OCI-M1 (cell line): ENCODE measurements around the gene DNAJC12.
A peak's percentile ranks its signal among the peaks of the same experiment; 100 is the strongest.
"Not testable (repeated sequence)": the region's sequence is repeated elsewhere in the genome, so short reads cannot be mapped to it uniquely, and the experiment has no call there.

ENCODE experiments used
- DNase-seq: peaks from one replicate; lab custom pipeline; 2025; lab: John Stamatoyannopoulos, UW

DNAJC12 gene

GRCh38 chr10:67839951-67840350, 2.0 kb upstream of the DNAJC12 start:
- no peak for DNase-seq

- not testable (repeated sequence) for DNase-seq
These were observed 1.5 kb upstream of the DNAJC12 start for GRCh38 chr10:67839511-67839910.

- DNase-seq = no peak
These were observed 1.0 kb downstream of the DNAJC12 start for GRCh38 chr10:67836972-67837371.

- DNase-seq = peak; percentile 70
These were observed 1.5 kb downstream of the DNAJC12 start for GRCh38 chr10:67836488-67836887.

DNA sequence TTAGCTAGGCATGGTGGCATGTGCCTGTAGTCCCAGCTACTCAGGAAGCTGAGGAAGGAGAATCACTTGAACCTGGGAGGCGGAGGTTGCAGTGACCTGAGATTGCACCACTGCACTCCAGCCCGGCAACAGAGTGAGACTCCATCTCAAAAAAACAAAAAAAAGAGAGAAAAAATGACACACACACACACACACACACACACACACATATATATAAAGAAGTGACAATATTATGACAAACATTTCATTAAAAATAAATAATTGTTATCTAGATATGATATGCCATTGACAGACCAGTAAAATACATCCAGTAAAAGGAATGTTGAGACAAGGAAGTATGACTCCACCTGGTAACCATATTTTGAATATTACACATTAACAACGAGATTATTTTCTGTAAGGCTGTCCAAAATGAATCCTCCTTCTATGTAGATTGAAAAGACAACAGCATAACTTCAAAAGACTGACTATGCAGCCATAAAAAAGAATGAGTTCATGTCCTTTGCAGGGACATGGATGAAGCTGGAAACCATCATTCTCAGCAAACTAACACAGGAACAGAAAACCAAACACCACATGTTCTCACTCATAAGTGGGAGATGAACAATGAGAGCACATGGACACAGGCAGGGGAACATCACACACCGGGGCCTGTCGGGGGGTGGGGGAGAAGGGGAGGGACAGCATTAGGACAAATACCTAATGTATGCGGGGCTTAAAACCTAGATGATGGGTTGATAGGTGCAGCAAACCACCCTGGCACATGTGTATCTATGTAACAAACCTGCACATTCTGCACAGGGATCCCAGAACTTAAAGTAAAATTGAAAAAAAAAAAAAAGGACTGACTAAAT, 2.2 kb downstream of the DNAJC12 start:
- DNase-seq = peak; percentile 57

DNA sequence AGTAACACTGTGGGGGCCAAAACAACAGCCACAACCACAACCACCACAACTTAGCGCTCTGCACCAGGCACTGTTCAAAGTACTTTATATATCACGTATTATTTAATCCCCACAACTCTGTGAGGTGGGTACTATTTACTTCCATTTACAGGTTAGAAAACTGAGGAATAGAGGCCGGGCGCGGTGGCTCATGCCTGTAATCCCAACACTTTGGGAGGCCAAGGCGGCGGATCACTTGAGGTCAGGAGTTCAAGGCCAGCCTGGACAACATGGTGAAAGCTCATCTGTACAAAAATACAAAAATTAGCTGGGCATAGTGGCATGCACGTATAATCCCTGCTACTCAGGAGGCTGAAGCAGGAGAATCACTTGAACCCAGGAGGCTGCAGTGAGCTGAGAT, 3.6 kb downstream of the DNAJC12 start:
- DNase-seq = no peak

GRCh38 chr10:67827811-67828210, 10.2 kb downstream of the DNAJC12 start:
- no peak for DNase-seq

- DNase-seq = no peak
These were observed 18.2 kb downstream of the DNAJC12 start for GRCh38 chr10:67819768-67820204.

- DNase-seq = no peak
These were observed 19.7 kb downstream of the DNAJC12 start for GRCh38 chr10:67818323-67818722.

- no peak for DNase-seq
These were observed 21.3 kb downstream of the DNAJC12 start for GRCh38 chr10:67816719-67817118.

DNA sequence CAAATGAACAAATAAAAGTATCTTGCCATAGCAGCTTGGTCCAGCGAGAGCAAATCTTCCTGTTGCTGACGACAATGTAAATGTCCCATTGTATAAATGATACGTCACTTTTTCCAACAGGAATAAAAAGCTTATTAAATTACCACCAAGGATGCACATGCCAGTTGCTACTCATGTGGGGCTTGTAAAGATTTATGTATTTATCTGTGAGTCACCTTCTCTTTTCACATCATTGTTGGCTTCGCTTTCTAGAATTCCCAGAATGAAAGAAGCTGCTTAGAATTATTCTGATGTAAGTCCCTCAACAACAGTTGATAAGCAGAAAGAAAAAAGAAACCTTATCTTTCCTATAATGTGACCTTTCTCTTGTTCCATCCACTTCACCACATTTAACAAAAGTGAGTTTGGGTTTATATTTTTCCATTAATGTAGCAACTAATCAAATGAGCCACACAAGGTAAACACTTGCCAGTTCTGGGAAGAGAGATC, 22.4 kb downstream of the DNAJC12 start:
- DNase-seq = peak; percentile 90

GRCh38 chr10:67812007-67812406, 26.0 kb downstream of the DNAJC12 start:
- DNase-seq = no peak

DNA sequence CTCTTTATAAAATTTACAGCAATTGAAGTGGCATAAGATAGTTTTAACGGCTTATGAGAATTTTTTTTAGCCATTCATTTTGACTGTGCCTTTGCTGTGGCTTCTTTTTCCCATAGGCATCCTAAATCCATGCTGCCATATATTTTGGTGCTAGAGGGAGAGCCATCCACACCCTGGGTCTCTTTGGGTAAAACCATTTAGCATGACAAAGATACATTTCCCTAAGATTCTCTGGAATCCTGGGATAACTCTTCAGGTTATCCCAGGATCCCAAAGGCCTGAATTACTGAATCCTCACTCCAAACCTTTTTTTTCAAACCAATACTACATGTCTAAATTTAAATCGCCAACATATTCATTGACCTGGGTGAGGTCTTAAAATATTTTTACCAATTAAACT, 28.9 kb downstream of the DNAJC12 start:
- no peak for DNase-seq

- DNase-seq = no peak
These were observed 29.3 kb downstream of the DNAJC12 start for GRCh38 chr10:67808704-67809103.

GRCh38 chr10:67807855-67808456, 30.0 kb downstream of the DNAJC12 start:
- no peak for DNase-seq

DNA sequence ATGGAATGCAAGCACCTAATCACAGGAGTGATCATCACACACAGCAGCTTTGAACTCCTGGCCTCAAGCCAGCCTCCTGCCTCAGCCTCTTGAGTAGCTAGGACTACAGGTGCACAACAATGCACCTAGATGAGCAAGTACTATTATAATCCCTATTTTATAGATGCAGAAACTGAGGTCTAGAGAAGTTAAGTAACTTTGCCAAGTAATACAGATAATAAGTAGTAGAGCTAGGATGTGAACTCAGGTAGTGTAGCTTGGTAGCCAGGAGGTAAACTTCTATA, 33.7 kb downstream of the DNAJC12 start:
- no peak for DNase-seq

GRCh38 chr10:67803588-67804394, 34.2 kb downstream of the DNAJC12 start:
- no peak for DNase-seq

- no peak for DNase-seq
These were observed 35.0 kb downstream of the DNAJC12 start for GRCh38 chr10:67802767-67803538.

- DNase-seq = no peak
These were observed 36.9 kb downstream of the DNAJC12 start for GRCh38 chr10:67801118-67801517.

DNA sequence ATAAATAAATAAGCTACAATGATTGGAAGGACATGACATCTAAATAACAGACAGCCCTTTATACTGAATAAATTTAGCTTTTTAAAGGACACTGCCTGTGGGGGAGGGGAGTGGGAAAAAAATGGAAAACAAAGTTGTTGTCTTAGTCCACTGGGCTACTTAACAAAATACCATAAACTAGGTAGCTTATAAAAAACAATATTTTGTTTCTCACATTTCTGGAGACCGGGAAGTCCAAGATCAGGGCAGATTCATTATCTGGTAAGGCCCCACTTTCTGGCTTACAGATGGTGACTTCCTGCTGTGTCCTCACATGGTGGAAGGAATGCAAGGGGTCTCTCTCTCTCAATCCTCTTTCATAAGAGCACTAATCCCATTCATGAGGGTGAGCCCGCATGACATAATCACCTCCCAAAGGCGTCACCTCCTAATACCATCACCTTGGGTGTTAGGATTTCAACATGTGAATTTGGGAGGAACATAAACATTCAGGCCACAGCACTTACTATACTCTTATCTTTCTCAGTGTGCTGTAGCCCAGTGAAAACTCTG, 43.0 kb downstream of the DNAJC12 start:
- DNase-seq = peak; percentile 54

GRCh38 chr10:67794256-67794655, 43.7 kb downstream of the DNAJC12 start:
- no peak for DNase-seq

DNA sequence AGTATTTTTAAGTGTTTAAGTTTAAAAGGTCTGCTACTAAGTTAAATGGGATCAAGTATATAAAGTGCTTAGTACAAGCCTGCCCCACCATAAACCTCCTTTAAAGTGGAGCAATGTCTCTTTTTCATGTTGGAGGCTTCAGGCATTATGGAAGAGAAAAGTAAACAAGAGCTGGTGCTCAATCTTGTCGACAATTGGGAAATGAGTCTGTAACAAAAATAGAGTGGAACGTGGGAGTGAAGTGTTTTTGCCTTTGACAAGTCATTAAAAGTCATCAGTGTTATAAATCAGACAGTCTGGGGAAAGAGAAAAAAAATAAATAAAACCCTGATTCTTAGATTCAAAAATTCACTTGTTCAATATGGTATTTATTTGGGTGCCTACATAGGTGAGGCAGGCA, 44.7 kb downstream of the DNAJC12 start:
- DNase-seq = no peak
